HepG2 (cell line): ENCODE measurements around the gene NOX4. TPM values are rescaled to one million over a fixed set of nuclear protein-coding genes. Genes with fewer than 3 reads are reported as not detected.

Experiments
- ATAC-seq: fragments of 200-7000 bp; cut with Tn5 transposase; 3 replicates; pipeline ENCODE4 v1.9.1; 2020; ENCODE audit warnings: mild to moderate bottlenecking, moderate library complexity
- BruUV-seq: library from RNA; stranded (reverse); fragments of 400-500 nt; replicated peaks from 2 replicates; lab custom pipeline; 2021; lab: Mats Ljungman, UMichigan
- CTCF ChIA-PET: fragments of 300-600 bp; formaldehyde crosslinking; extraction: SDS; loops from one replicate; lab custom pipeline; 2021; ENCODE audit warnings: low total read pairs, inconsistent platforms, low intra/inter-chr PET ratio; lab: Yijun Ruan, JAX
- POLR2A ChIA-PET: fragments of 350-600 bp; sonication (Branson Sonifier 250); formaldehyde crosslinking; loops from one replicate; lab custom pipeline; 2020; ENCODE audit warnings: antibody characterized with exemption, inconsistent platforms; lab: Yijun Ruan, JAX
- DNase-seq: peaks from one replicate; pipeline ENCODE4 v3.0.0-alpha.2; 2015; ENCODE audit warnings: low spot score
- FAIRE-seq: peaks from 3 replicates; lab custom pipeline; 2011; peaks lifted over from hg19 to GRCh38; lab: Jason Lieb, UNC
- H2AFZ ChIP-seq: one replicate; pipeline ENCODE4 v1.6.1; 2011; ENCODE audit warnings: low read length, inconsistent platforms
- H3K27ac ChIP-seq: fragments of 300-600 bp; 3 replicates; pipeline ENCODE4 v1.8.0; 2011; ENCODE audit warnings: mixed run types, mild to moderate bottlenecking, mixed read lengths, low read length, inconsistent platforms; ENCODE audit not compliant: insufficient read depth; ENCODE audit errors: extremely low read length
- H3K27me3 ChIP-seq, 2 experiments: fragments of 200-600 bp in 1 of 2; 2 replicates in 1 of 2; 3 replicates in 1 of 2; pipeline versions ENCODE4 v1.6.0 to v1.8.0; 2011; ENCODE audit warnings: low read length in 2 of 2, mild to moderate bottlenecking in 2 of 2, moderate library complexity in 2 of 2, inconsistent platforms in 1 of 2; ENCODE audit not compliant: insufficient read depth in 2 of 2, control insufficient read depth in 1 of 2
- H3K36me3 ChIP-seq, 2 experiments: fragments of 200-600 bp in 1 of 2; replicated peaks in 1 of 2; 2 replicates in 1 of 2; 3 replicates in 1 of 2; pipeline versions ENCODE4 v1.5.1 to v1.8.0; 2011; ENCODE audit warnings: low read length in 2 of 2, inconsistent platforms in 1 of 2; ENCODE audit not compliant: insufficient read depth in 2 of 2, control insufficient read depth in 1 of 2
- H3K4me1 ChIP-seq: 2 replicates; pipeline ENCODE4 v1.5.1; 2012; ENCODE audit warnings: low read length, inconsistent platforms; ENCODE audit not compliant: insufficient read depth
- H3K4me2 ChIP-seq: 2 replicates; pipeline ENCODE4 v1.6.0; 2011; ENCODE audit warnings: low read depth, low read length, inconsistent platforms
- H3K4me3 ChIP-seq, 3 experiments: fragments of 200-600 bp in 1 of 3; sonication (generic), shearing (Covaris generic) in 1 of 3; replicated peaks in 1 of 3; 2 replicates each; pipeline ENCODE4 v1.5.1; 2011 to 2016; ENCODE audit warnings: low read length in 3 of 3, inconsistent platforms in 2 of 3, low read depth in 2 of 3, mild to moderate bottlenecking in 2 of 3, control low read depth in 1 of 3, mixed read lengths in 1 of 3; ENCODE audit not compliant: insufficient read depth in 1 of 3
- H3K79me2 ChIP-seq: one replicate; pipeline ENCODE4 v1.6.1; 2011; ENCODE audit warnings: low read length, inconsistent platforms; ENCODE audit not compliant: insufficient read depth
- H3K9ac ChIP-seq: 2 replicates; pipeline ENCODE4 v1.6.0; 2011; ENCODE audit warnings: mild to moderate bottlenecking, low read depth, low read length, inconsistent platforms; ENCODE audit not compliant: insufficient read depth
- H3K9me3 ChIP-seq: 2 replicates; pipeline ENCODE4 v1.5.1; 2012; ENCODE audit warnings: mild to moderate bottlenecking, low read length
- H4K20me1 ChIP-seq: 2 replicates; pipeline ENCODE4 v1.6.0; 2011; ENCODE audit warnings: inconsistent platforms, mild to moderate bottlenecking, low read length, moderate library complexity; ENCODE audit not compliant: insufficient read depth
- ATF7 ChIP-seq, 2 experiments: fragments of 450-650 bp in 1 of 2; sonication (generic) in 1 of 2; formaldehyde crosslinking in 1 of 2; IDR thresholded peaks; 2 replicates each; pipeline versions ENCODE4 v1.4.0 to v1.6.1; 2016 to 2020; ENCODE audit warnings: antibody characterized with exemption in 1 of 2, mild to moderate bottlenecking in 1 of 2, missing genetic modification reagents in 1 of 2
- FIP1L1 ChIP-seq: fragments of 200-400 bp; formaldehyde crosslinking; IDR thresholded peaks from 2 replicates; pipeline ENCODE4 v1.6.1; 2018; ENCODE audit warnings: low read depth, mild to moderate bottlenecking, low read length, moderate library complexity, borderline replicate concordance; ENCODE audit not compliant: insufficient read depth
- MXD1 ChIP-seq: sonication (generic); formaldehyde crosslinking; IDR thresholded peaks from 2 replicates; pipeline ENCODE4 v1.4.0; 2020; ENCODE audit warnings: mild to moderate bottlenecking, missing genetic modification reagents
- POLR2AphosphoS5 ChIP-seq: IDR thresholded peaks from 2 replicates; pipeline ENCODE4 v1.6.1; 2012; ENCODE audit warnings: low read depth, low read length
- ZNF235 ChIP-seq: sonication (generic); formaldehyde crosslinking; IDR thresholded peaks from 2 replicates; pipeline ENCODE4 v1.8.1; 2023; ENCODE audit warnings: mild to moderate bottlenecking, missing genetic modification reagents, borderline replicate concordance
- WGBS: methylation state at CpG from one replicate; pipeline ENCODE4 v1.1.6; 2017; ENCODE audit warnings: low lambda C conversion rate; 5-methylcytosine and 5-hydroxymethylcytosine counted together
- in situ Hi-C: cut with HindIII; loops from 2 replicates; pipeline ENCODE4 v1.10.0; 2017; ENCODE audit warnings: low pct_unique_long_range_greater_than_20kb; ENCODE audit not compliant: extremely low pct_ligation_motif_present
- intact Hi-C: fragments of 100-400 bp; cut with micrococcal nuclease; formaldehyde crosslinking; loops from one replicate; pipeline ENCODE4 v1.10.0; 2022; ENCODE audit not compliant: unreplicated experiment
- polyA plus RNA-seq, 8 experiments: library from polyadenylated mRNA; depleted of rRNA in 3 of 8; stranded (reverse) in 7 of 8; unstranded in 1 of 8; fragments of >200 nt; fragmentation: Illumina TruSeq in 4 of 8; extraction: Trizol in 4 of 8; gene quantifications; 2 replicates each; pipeline versions ENCODE4 v1.2.1 to v1.2.3, GENCODE V29; 2011 to 2016; ENCODE audit warnings: low read depth in 4 of 8, missing spikeins in 1 of 8, mixed read lengths in 1 of 8; ENCODE audit not compliant: insufficient read depth in 1 of 8
- total RNA-seq, 5 experiments: library from RNA; depleted of rRNA; stranded (reverse); fragments of >200 nt; fragmentation: Illumina TruSeq; extraction: Trizol; gene quantifications; 2 replicates each; pipeline ENCODE4 v1.2.3, GENCODE V29; 2016; ENCODE audit warnings: low read depth in 1 of 5
- TF ChIP-seq, protein P1 (sequence below): sonication (generic); formaldehyde crosslinking; IDR thresholded peaks from 2 replicates; pipeline ENCODE4 v1.5.1; 2020; ENCODE audit warnings: mild to moderate bottlenecking, missing genetic modification reagents, moderate library complexity

Gene NOX4
- total and polyA plus RNA-seq, 2 of the 13 experiments (the other 11 are each of a cell fraction or from before 2014, with no cell fraction given) = not detected

DNA sequence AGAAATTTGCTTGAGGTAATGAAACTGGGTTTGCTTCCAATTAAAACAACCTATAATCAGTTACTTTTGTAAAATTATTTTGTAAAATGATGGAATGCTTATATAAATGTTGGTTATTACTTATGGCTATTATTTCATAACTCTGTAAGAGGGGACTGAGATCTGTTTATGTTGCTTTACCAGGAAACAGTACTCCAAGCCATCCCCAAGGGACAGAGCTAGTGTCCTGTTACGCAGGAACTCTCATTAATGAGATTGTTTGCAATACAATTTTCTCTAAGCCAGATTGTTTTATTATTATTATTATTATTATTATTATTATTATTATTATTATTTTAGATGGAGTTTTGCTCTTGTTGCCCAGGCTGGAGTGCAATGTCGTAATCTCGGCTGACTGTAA lies 2.3 kb upstream of the NOX4 start:
- in situ Hi-C loops = no loop called here
- intact Hi-C loops = no loop called here
- peaks cover 0 to 22% of the 10 kb centered on the region in 2 experiments; a peak in 2 of 5 replicates for H3K27me3 ChIP-seq

GRCh38 chr11:89490602-89490980 lies 584 bp downstream of the NOX4 start:
- no peak overlapping the region for H3K4me2 ChIP-seq
- no TSS peak for BruUV-seq
- FAIRE-seq (no peak), ATAC-seq (no peak), DNase-seq (no peak)
- in situ Hi-C loops = no loop called here
- TF ChIP-seq FIP1L1 = no peak
- TF ChIP-seq ATF7 (IDR thresholded peaks at IDR 0.05) = peak; percentile 59
- TF ChIP-seq ATF7 (CRISPR knock-in tag; IDR thresholded peaks at IDR 0.05) = no peak
- no peaks in the 10 kb centered on the region for H4K20me1 ChIP-seq
- ChIA-PET POLR2A (no interaction called here), CTCF (no interaction called here)
- H3K27me3 ChIP-seq = peaks cover 0 to 22% of the 10 kb centered on the region in 2 experiments; a peak in 2 of 5 replicates
- H2AFZ ChIP-seq = no peak overlapping the region
- H3K4me3 ChIP-seq = no peak overlapping the region
- WGBS = 22% methylated on average over 3 of the region's 3 CpGs
- no peaks in the 10 kb centered on the region for H3K36me3 ChIP-seq
- H3K9me3 ChIP-seq = no peaks in the 10 kb centered on the region
- H3K79me2 ChIP-seq = no peaks in the 10 kb centered on the region
- intact Hi-C loops = no loop called here
- H3K9ac ChIP-seq = no peak overlapping the region
- no peak overlapping the region for H3K27ac ChIP-seq
- H3K4me1 ChIP-seq = no peaks in the 10 kb centered on the region

More for the DNA sequence above, 2.3 kb upstream of the NOX4 start:
- POLR2A ChIA-PET = no interaction called here
- no peak overlapping the region for H3K4me2 ChIP-seq
- CTCF ChIA-PET = no interaction called here
- WGBS = 34% methylated on average over 3 of the region's 3 CpGs
- no peaks in the 10 kb centered on the region for H4K20me1 ChIP-seq
- DNase-seq (no peak), ATAC-seq (no peak), FAIRE-seq (no peak)
- BruUV-seq = no TSS peak
- H3K36me3 ChIP-seq = no peaks in the 10 kb centered on the region
- H3K79me2 ChIP-seq = no peaks in the 10 kb centered on the region
- no peak overlapping the region for H3K9ac ChIP-seq
- H2AFZ ChIP-seq = no peak overlapping the region
- no peaks in the 10 kb centered on the region for H3K9me3 ChIP-seq
- TF ChIP-seq, protein P1, sequence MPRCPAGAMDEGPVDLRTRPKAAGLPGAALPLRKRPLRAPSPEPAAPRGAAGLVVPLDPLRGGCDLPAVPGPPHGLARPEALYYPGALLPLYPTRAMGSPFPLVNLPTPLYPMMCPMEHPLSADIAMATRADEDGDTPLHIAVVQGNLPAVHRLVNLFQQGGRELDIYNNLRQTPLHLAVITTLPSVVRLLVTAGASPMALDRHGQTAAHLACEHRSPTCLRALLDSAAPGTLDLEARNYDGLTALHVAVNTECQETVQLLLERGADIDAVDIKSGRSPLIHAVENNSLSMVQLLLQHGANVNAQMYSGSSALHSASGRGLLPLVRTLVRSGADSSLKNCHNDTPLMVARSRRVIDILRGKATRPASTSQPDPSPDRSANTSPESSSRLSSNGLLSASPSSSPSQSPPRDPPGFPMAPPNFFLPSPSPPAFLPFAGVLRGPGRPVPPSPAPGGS = no peak
- TF ChIP-seq MXD1 (CRISPR knock-in tag) (no peak), POLR2AphosphoS5 (no peak), ZNF235 (no peak)
- no peaks in the 10 kb centered on the region for H3K4me1 ChIP-seq
- no peak overlapping the region for H3K27ac ChIP-seq
- H3K4me3 ChIP-seq = no peak overlapping the region
